HG02884 (cell line): Measurements from ENCODE around the gene ERCC4.

Source experiments
- ATAC-seq: cut with Tn5 transposase; IDR thresholded peaks from one replicate; pipeline ENCODE4 v1.9.1; 2021; ENCODE audit warnings: mild to moderate bottlenecking, moderate library complexity; ENCODE audit not compliant: unreplicated experiment

Gene ERCC4

DNA sequence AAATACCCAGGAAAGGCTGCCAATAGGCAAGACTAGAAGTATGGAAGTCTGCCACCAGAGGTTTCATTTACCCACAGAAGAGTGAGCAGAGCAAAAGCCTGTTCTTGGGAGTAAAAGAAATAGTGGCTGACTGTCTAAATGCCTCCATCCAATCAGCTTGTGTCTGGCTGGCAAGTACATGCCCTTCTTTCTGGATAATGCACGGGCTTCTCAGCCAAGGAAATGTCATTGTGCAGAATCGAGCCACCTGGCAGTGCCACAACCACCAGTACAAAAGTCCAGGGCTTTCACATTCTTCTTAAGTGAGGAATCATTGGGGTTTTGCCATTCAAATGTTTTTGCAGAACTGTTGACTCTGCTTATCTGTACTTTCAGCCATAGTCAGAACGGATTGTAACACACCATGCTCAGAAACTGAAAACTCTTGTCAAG, 10.1 kb upstream of the ERCC4 start:
- no peak for ATAC-seq

DNA sequence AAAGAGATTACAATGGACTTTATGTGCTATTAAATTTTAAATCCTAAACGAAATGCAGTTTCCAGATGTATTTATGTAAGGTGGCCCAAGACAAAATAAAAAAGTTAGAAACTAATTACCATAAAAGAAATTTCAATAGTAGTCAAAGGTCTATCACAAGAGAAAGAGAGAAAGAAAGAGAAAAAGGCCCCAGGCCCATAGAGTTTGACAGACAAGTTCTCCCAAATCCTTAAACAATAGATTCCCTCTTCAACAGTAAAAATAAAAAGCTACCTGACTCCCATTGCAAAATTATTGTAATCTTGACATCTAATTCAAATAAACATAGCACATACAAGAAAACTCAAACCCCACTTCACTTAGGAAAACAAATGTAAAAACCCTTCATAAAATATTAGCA, 8.6 kb upstream of the ERCC4 start:
- no peak for ATAC-seq

GRCh38 chr16:13911871-13912270, 8.1 kb upstream of the ERCC4 start:
- ATAC-seq: no peak

DNA sequence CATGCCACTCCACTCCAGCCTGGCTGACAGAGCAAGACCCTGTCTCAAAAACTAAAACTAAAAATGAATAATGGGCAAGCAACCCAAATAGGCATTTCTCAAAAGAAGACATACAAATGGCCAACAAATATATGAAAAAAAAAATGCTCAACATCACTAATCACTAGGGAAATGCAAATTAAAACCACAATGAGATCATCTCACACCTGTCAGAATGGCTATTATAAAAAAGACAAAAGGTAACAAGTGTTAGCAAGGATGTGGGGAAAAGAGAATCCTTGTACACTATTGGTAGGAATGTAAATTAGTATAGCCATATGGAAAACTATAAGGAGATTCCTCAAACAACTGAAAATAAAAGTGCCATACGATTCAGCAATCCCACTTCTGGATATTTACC, 7.1 kb upstream of the ERCC4 start:
- no peak for ATAC-seq

- no peak for ATAC-seq
Observed at GRCh38 chr16:13913374-13914292, 6.3 kb upstream of the ERCC4 start.

DNA sequence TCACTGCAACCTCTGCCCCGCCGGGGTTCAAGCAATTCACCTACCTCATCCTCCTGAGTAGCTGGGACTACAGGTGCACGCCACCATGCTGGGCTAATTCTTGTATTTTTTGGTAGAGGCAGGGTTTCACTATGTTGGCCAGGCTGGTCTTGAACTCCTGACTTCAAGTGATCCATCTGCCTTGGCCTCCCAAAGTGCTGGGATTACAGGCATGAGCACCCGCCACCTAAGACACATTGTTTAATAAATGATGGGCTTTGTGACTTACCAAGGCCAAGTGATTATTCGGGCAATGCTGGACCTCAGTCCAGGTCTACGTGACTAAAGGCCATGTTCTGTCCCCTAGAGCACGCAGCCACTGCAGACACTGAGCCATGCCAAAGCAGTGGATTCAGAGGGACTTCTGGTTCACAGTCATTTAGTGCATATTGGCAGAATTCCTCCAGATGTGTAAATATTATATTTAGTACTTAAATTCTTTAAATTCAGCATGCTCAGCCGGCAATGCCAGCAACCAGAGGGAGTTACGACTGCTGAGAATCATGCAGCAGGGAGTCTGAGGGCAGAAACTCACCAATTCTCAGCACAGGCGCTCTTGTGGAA, 4.8 kb upstream of the ERCC4 start:
- no peak for ATAC-seq

DNA sequence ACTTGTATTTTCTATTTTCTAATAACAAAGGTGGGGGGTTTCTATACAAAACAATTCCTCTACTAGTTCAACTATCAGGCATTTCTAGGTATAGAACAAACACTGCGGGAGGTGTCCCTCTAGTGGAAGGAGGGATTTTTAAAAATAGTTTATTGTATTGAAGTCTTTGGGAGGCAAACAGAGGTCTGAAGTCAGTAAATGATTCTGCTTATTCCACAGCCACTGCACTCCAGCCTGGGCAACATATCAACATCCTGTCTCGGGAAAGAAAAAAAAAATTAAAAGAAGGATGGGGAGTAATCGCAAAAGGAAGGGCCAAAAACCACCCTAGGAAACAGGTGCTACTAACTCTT, 648 bp upstream of the ERCC4 start:
- no peak for ATAC-seq

- ATAC-seq: no peak
Observed at GRCh38 chr16:13920510-13920818, 510 bp downstream of the ERCC4 start.

- no peak for ATAC-seq
Observed at GRCh38 chr16:13921328-13921727, 1.4 kb downstream of the ERCC4 start.

DNA sequence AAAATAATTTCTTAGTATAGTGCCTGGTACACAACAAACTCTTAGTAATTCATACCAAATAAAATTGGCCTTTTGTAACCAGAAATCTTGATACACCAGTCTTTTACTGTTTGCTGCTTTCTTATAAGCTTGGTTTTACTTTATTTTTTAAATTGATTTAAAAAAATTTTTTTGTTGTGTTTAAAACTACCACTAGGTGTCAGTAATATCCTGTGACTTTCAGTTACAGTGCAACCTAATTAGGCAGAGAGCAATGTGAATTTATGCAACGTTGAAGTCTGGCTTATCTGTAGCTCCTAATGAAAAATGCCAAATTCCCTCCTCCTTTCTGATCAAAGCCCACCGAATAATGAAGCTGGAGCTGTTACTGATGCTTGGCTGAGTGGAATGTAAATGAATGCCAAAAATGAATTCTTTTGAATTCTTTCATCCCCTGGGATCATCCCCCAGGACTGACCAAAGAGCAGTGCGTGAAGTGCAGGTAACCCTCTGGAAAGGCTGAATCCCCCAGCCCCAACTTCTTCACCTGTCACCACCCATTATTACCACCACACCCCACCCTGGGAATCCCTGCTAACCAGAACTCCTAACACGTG, 3.8 kb downstream of the ERCC4 start:
- ATAC-seq: no peak

- no peak for ATAC-seq
Observed at GRCh38 chr16:13926464-13926863, 6.5 kb downstream of the ERCC4 start.

GRCh38 chr16:13926891-13927290, 6.9 kb downstream of the ERCC4 start:
- no peak for ATAC-seq

DNA sequence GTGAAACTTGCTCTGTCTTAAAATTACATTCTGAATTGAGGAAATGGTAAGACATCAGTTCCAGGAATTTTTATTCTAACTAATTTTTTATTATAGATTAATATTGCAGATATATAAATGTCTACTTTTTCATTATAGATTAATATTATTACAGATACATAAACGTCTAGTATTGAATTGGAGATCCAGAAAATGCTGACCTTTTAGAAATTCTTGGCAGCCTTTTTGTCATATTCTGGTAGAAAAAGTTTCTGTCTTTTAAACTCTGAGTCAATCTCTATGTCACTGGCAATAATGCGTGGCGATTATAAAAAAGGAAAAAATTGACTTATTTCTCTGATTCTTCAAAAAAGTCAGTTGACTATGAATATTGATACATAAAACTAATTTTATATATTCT, 8.7 kb downstream of the ERCC4 start:
- ATAC-seq: no peak

DNA sequence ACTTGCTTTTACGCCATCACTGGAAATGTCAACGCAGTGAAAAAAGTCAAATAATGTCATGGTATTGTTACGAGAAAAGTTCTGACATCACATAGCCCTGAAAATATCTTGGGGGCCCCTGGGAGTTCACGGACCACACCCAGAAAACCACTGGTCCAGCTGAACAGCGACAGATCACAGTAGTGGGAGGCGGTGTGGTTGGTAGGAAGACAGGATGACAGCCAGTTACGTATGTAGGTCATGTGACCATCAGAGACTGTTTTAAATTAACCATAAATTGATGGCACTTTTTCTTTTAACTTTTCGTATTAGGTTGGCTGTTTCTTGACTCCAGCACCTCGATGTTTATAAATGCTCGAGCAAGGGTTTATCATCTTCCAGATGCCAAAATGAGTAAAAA, 11.9 kb downstream of the ERCC4 start:
- no peak for ATAC-seq

DNA sequence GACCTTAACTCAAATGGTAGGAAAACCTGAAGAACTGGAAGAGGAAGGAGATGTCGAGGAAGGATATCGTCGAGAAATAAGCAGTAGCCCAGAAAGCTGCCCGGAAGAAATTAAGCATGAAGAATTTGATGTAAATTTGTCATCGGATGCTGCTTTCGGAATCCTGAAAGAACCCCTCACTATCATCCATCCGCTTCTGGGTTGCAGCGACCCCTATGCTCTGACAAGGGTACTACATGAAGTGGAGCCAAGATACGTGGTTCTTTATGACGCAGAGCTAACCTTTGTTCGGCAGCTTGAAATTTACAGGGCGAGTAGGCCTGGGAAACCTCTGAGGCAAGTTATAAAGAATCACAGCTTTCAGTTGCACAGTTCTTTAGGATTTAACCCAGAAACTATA, 15.5 kb downstream of the ERCC4 start:
- no peak for ATAC-seq

DNA sequence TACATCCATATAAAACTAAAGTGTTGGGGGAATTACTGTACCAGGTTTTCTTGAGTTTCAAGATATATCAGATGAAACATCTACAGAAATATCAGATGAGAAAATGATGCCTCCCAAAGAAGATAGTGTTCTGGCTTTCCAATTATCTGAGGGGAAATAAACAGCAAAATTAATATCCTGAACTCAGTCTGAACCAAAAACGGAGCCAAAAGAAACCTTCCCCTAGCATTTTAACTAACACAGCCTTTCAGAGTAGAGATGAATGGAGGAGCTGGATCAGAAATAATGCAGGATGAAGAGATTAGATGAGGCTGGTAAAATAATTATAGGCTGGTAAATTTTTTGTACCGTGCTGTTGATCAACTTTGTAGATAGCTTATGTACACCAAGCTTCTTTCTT, 16.2 kb downstream of the ERCC4 start:
- no peak for ATAC-seq

DNA sequence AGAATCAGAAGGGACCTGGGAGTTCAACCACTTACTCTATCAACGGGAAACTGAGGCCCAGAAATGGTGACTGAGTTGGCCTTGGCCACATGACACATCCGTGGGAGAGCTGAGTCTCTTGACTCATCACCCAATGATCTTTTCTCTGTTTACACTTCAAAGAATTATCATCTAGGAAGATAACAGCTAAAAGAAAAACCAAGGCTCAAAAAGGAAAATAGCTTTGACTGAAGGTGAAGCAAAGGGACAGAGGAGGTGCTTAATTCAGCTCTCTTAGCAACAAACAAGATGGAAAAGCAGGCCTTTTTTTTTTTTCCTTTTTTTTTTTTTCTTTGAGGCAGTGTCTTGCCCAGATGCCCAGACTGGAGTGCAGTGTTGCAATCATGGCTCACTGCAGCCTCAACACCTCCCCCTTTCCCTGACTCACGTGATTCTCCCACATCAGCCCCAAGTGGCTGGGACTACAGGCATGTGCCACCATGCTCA, 16.7 kb downstream of the ERCC4 start:
- ATAC-seq: no peak

DNA sequence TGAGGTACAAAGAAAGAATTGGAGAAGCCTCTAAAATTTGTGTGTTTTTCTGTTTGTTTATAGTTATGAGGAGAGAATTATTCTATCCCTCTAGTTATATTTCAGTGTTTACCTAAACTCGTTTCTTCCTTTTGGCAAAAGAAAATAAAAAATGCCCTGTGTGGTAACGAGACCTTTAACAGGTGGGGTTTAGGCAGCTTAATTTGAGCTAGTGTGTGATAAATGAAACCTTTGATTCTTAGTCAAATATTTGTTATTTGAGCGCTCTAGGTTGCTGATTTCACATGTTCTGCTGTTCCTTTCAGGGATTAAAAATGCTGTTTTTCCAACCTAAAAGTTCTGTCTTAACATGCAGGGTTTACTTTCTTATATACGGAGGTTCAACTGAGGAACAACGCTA, 17.5 kb downstream of the ERCC4 start:
- no peak for ATAC-seq

DNA sequence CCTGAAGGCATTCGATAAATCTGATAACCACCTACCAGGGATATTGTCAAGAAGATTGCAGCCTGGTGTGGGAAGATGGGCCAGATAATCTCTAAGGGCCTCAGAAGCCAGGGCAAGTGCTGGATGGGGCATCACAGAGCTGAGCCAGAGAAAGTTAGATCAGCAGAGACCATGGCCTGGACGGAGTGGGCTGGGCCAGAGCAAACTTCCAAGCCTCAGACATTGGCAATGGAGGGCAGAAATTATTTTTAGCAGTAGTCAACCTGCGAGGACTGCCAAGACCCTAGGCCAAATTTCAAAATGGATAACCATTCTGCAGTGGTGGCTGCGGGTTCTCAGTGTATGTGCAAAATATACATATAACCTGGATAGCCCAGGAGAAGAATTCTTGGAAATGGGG, 18.5 kb downstream of the ERCC4 start:
- no peak for ATAC-seq

- no peak for ATAC-seq
Observed at GRCh38 chr16:13939821-13940220, 19.9 kb downstream of the ERCC4 start.

GRCh38 chr16:13940397-13940933, 20.5 kb downstream of the ERCC4 start:
- ATAC-seq: no peak

- ATAC-seq: no peak
Observed at GRCh38 chr16:13944816-13945215, 24.9 kb downstream of the ERCC4 start.
